NCI-H2107 treated with DMSO at 0.1 percent for 48 hours (cell line): ENCODE results near the gene TPSG1.
"Not testable (repeated sequence)": the region's sequence is repeated elsewhere in the genome, so short reads cannot be mapped to it uniquely, and the experiment has no call there.

Experiments
- DNase-seq: peaks from one replicate; lab custom pipeline; 2025; ENCODE audit not compliant: unreplicated experiment; lab: John Stamatoyannopoulos, UW

The TPSG1 gene

GRCh38 chr16:1225051-1225451 lies at the start of gene TPSG1:
TPSG1 (minus strand) TSS chr16:1225268; CDS start chr16:1225252, 16 bp downstream.
- no peak for DNase-seq

GRCh38 chr16:1274767-1275166 lies 49.7 kb upstream of the TPSG1 start:
- no peak for DNase-seq

- DNase-seq: no peak
These were observed 48.7 kb upstream of the TPSG1 start for GRCh38 chr16:1273816-1274215.

GRCh38 chr16:1272453-1273198 lies 47.6 kb upstream of the TPSG1 start:
- no peak for DNase-seq

GRCh38 chr16:1271724-1272413 lies 46.8 kb upstream of the TPSG1 start:
- DNase-seq: peak; percentile 79

GRCh38 chr16:1271380-1271723 lies 46.3 kb upstream of the TPSG1 start:
- no peak for DNase-seq

- DNase-seq: not testable (repeated sequence)
These were observed 44.4 kb upstream of the TPSG1 start for GRCh38 chr16:1269418-1269817.

- no peak for DNase-seq
These were observed 40.8 kb upstream of the TPSG1 start for GRCh38 chr16:1265826-1266225.

GRCh38 chr16:1265090-1265630 lies 40.1 kb upstream of the TPSG1 start:
- no peak for DNase-seq

- no peak for DNase-seq
These were observed 39.4 kb upstream of the TPSG1 start for GRCh38 chr16:1264345-1265089.

GRCh38 chr16:1263591-1264344 lies 38.7 kb upstream of the TPSG1 start:
- DNase-seq: no peak

GRCh38 chr16:1262846-1263221 lies 37.8 kb upstream of the TPSG1 start:
- DNase-seq: no peak

- no peak for DNase-seq
These were observed 37.3 kb upstream of the TPSG1 start for GRCh38 chr16:1262210-1262845.

GRCh38 chr16:1261131-1261892 lies 36.2 kb upstream of the TPSG1 start:
- peak; percentile 49 for DNase-seq

- no peak for DNase-seq
These were observed 35.1 kb upstream of the TPSG1 start for GRCh38 chr16:1260101-1260680.

- DNase-seq: no peak
These were observed 34.6 kb upstream of the TPSG1 start for GRCh38 chr16:1259760-1260068.

GRCh38 chr16:1258906-1259759 lies 34.1 kb upstream of the TPSG1 start:
- DNase-seq: peak; percentile 20

GRCh38 chr16:1258225-1258600 lies 33.1 kb upstream of the TPSG1 start:
- DNase-seq: no peak
